Loucy (cell line): Measurements from ENCODE around the gene BARHL2.

ENCODE experiments used
- H2AFZ ChIP-seq: fragments of 200-600 bp; sonication (generic); 2 replicates; pipeline ENCODE4 v1.6.0; 2016; ENCODE audit warnings: antibody characterized with exemption, mild to moderate bottlenecking, low read length, moderate library complexity
- H3F3A ChIP-seq: fragments of 200-600 bp; 2 replicates; pipeline ENCODE4 v1.6.0; 2016; ENCODE audit warnings: antibody characterized with exemption, low read depth, mild to moderate bottlenecking
- H3K27me3 ChIP-seq: fragments of 200-600 bp; sonication (generic); 2 replicates; pipeline ENCODE4 v1.6.1; 2014; ENCODE audit warnings: low read length, mild to moderate bottlenecking; ENCODE audit not compliant: insufficient read depth, poor library complexity, severe bottlenecking
- H3K36me3 ChIP-seq: fragments of 200-600 bp; sonication (generic); 2 replicates; pipeline ENCODE4 v1.6.1; 2016; ENCODE audit warnings: low read length; ENCODE audit not compliant: insufficient read depth
- H3K4me1 ChIP-seq: fragments of 200-600 bp; sonication (generic); 2 replicates; pipeline ENCODE4 v1.5.1; 2014; ENCODE audit warnings: low read length, mild to moderate bottlenecking; ENCODE audit not compliant: insufficient read depth, poor library complexity, severe bottlenecking
- H3K4me2 ChIP-seq: fragments of 200-600 bp; sonication (generic); 2 replicates; pipeline ENCODE4 v1.6.0; 2014; ENCODE audit warnings: antibody characterized with exemption, low read length, low read depth, mild to moderate bottlenecking; ENCODE audit not compliant: poor library complexity, severe bottlenecking
- H3K4me3 ChIP-seq: fragments of 200-600 bp; sonication (generic); 2 replicates; pipeline ENCODE4 v1.5.1; 2014; ENCODE audit warnings: low read length, mild to moderate bottlenecking, mixed read lengths; ENCODE audit not compliant: poor library complexity, severe bottlenecking
- H3K79me2 ChIP-seq: fragments of 200-600 bp; sonication (generic); 2 replicates; pipeline ENCODE4 v1.6.1; 2014; ENCODE audit warnings: low read length; ENCODE audit not compliant: insufficient read depth
- H3K9ac ChIP-seq: fragments of 200-600 bp; sonication (generic); 2 replicates; pipeline ENCODE4 v1.6.0; 2014; ENCODE audit warnings: mild to moderate bottlenecking, low read depth, low read length, moderate library complexity; ENCODE audit not compliant: poor library complexity, severe bottlenecking
- H3K9me2 ChIP-seq: fragments of 200-600 bp; sonication (generic); replicated peaks from 2 replicates; pipeline ENCODE4 v1.6.1; 2016; ENCODE audit warnings: low read depth, low read length, mixed read lengths
- H3K9me3 ChIP-seq: fragments of 200-600 bp; sonication (generic); 2 replicates; pipeline ENCODE4 v1.6.1; 2014; ENCODE audit warnings: mild to moderate bottlenecking, antibody characterized with exemption, low read length, low read depth; ENCODE audit not compliant: insufficient read depth
- H4K20me1 ChIP-seq: fragments of 200-600 bp; sonication (generic); 2 replicates; pipeline ENCODE4 v1.6.0; 2014; ENCODE audit warnings: antibody characterized with exemption, low read length, mild to moderate bottlenecking; ENCODE audit not compliant: insufficient read depth, poor library complexity, severe bottlenecking
- CTCF ChIP-seq: fragments of 200-600 bp; sonication (generic); conservative IDR thresholded peaks from 2 replicates; pipeline ENCODE4 v1.5.1; 2014; ENCODE audit warnings: mild to moderate bottlenecking, antibody characterized with exemption, low read length
- EZH2phosphoT487 ChIP-seq: fragments of 200-600 bp; IDR thresholded peaks from 2 replicates; pipeline ENCODE4 v1.6.1; 2018; ENCODE audit warnings: antibody characterized with exemption, mild to moderate bottlenecking, moderate library complexity, borderline replicate concordance

BARHL2 gene

DNA sequence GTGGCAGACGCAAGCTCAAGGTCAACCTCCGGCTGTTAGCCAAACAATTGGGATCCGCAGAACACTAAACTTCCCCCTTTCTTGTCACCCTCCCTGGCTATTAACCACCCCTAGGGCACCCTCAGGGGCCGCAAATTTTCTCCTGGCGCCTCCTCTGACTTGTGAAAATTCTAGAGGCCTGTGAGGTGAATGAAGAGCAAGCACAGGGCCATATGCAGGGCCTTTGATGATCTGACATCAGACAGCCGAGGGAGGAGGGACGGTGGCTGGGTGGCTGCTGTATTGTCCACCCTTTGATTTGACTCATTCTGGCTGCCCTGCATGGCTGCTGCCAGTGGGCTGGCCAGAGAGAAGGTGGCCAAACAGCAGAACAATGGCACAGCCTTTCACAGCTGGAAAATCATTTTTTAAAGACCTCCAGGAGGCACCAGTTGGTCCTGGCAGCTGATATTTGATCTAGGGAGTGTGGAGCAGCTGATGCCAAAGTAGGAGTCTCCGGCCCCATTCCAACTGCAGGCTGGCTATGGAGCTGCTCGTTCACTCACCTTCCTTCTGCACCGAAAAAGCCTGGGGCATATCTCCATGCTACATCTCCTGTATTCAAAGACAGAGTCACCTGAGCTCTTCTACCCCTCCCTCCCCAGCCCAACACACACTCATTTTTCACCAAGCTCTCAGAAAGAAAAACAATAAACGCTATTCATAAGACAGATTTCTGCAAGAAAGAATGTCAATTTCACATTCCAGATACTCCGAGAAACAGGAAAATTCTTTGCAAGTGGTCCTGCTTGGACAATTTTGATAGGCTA, 44.9 kb upstream of the BARHL2 start:
- TF ChIP-seq EZH2phosphoT487 (no peak), CTCF (no peak)

GRCh38 chr1:90761156-90761555, 44.1 kb upstream of the BARHL2 start:
- Histone ChIP-seq H3K9me2 (no peaks in the 10 kb centered on the region), H3K4me3 (no peak overlapping the region), H3F3A (no peaks in the 10 kb centered on the region), H3K9ac (no peak overlapping the region), H3K79me2 (no peaks in the 10 kb centered on the region), H3K27me3 (no peaks in the 10 kb centered on the region), H3K36me3 (no peaks in the 10 kb centered on the region), H4K20me1 (no peaks in the 10 kb centered on the region), H3K9me3 (no peaks in the 10 kb centered on the region), H3K4me1 (no peaks in the 10 kb centered on the region), H3K4me2 (no peak overlapping the region), H2AFZ (no peak overlapping the region)
- TF ChIP-seq CTCF, result no peak
- TF ChIP-seq EZH2phosphoT487, result no peak

More for the DNA sequence above, 44.9 kb upstream of the BARHL2 start:
- Histone ChIP-seq H3K27me3 (no peaks in the 10 kb centered on the region), H3K9me3 (no peaks in the 10 kb centered on the region), H3F3A (no peaks in the 10 kb centered on the region), H3K4me1 (no peaks in the 10 kb centered on the region), H3K36me3 (no peaks in the 10 kb centered on the region), H2AFZ (no peak overlapping the region), H4K20me1 (no peaks in the 10 kb centered on the region), H3K9me2 (no peaks in the 10 kb centered on the region), H3K4me2 (no peak overlapping the region), H3K4me3 (no peak overlapping the region), H3K79me2 (no peaks in the 10 kb centered on the region), H3K9ac (no peak overlapping the region)

- Histone ChIP-seq H3K4me2 (no peak overlapping the region), H4K20me1 (no peaks in the 10 kb centered on the region), H3K4me1 (no peaks in the 10 kb centered on the region), H2AFZ (no peak overlapping the region), H3K4me3 (no peak overlapping the region), H3K36me3 (no peaks in the 10 kb centered on the region), H3K79me2 (no peaks in the 10 kb centered on the region), H3F3A (no peaks in the 10 kb centered on the region), H3K27me3 (no peaks in the 10 kb centered on the region), H3K9me2 (no peaks in the 10 kb centered on the region), H3K9ac (no peak overlapping the region), H3K9me3 (no peaks in the 10 kb centered on the region)
- TF ChIP-seq EZH2phosphoT487 (no peak), CTCF (no peak)
These were observed 36.5 kb upstream of the BARHL2 start for GRCh38 chr1:90753556-90753955.
